Measurements from ENCODE around the gene B3GNT8. TPM values are rescaled to one million over a fixed set of nuclear protein-coding genes. Genes with fewer than 3 reads are reported as not detected.
A peak's percentile ranks its signal among the peaks of the same experiment; 100 is the strongest.

The B3GNT8 gene
- total RNA-seq, 1 experiment from 2014 or later = not detected

GRCh38 chr19:41449865-41450178 lies 22.6 kb upstream of the B3GNT8 start (continued):
- no peak for TF ChIP-seq SP1 (IDR thresholded peaks at IDR 0.05; ENCODE audit: low read depth)
- no peak for TF ChIP-seq EZH2 (IDR thresholded peaks at IDR 0.05)
- TF ChIP-seq ZBTB33 (IDR thresholded peaks at IDR 0.05; ENCODE audit: extremely low read depth, insufficient replicate concordance, low read length) = no peak
- TF ChIP-seq, protein P1, sequence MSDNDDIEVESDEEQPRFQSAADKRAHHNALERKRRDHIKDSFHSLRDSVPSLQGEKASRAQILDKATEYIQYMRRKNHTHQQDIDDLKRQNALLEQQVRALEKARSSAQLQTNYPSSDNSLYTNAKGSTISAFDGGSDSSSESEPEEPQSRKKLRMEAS (IDR thresholded peaks at IDR 0.05) = no peak
- TF ChIP-seq ZNF274 (IDR thresholded peaks at IDR 0.05; ENCODE audit: low read depth, low read length) = no peak
- no peak for TF ChIP-seq EGR1 (IDR thresholded peaks at IDR 0.05; ENCODE audit: low read depth)
- no peak for TF ChIP-seq RAD21 (IDR thresholded peaks at IDR 0.05; ENCODE audit: low read depth)
- no peak for TF ChIP-seq EZH2phosphoT487 (IDR thresholded peaks at IDR 0.05; ENCODE audit: borderline replicate concordance)

GRCh38 chr19:41449079-41449864 lies 22.1 kb upstream of the B3GNT8 start:
- H3K9me3 ChIP-seq (ENCODE audit: control insufficient read depth in 1 of 2, insufficient read depth in 1 of 2, low read depth in 1 of 2, low read length in 2 of 2) = no peaks in the 10 kb centered on the region

More at GRCh38 chr19:41449079-41449864, 22.1 kb upstream of the B3GNT8 start:
- no peaks in the 10 kb centered on the region for H3K36me3 ChIP-seq (ENCODE audit: control insufficient read depth in 1 of 2, insufficient read depth in 2 of 2, low read length in 2 of 2)
- H3K27me3 ChIP-seq (ENCODE audit: insufficient read depth, low read length) = no peaks in the 10 kb centered on the region
- peak overlapping the region; percentile 12 to 50 for H3K4me3 ChIP-seq (replicated peaks in 1 of 2; ENCODE audit: low read depth in 1 of 2, low read length in 2 of 2)
- H3K4me1 ChIP-seq (ENCODE audit: control insufficient read depth in 1 of 2, insufficient read depth in 2 of 2, low read length in 2 of 2) = peaks cover 0 to 10% of the 10 kb centered on the region in 2 experiments; a peak in 2 of 4 replicates
- no peaks in the 10 kb centered on the region for H3K9me2 ChIP-seq (ENCODE audit: insufficient read depth)
- H3K27ac ChIP-seq (ENCODE audit: low read depth, low read length) = no peak overlapping the region
- DNase-seq (ENCODE audit: low read depth, low spot score) (peak; percentile 56), ATAC-seq (peak; percentile 98)
- peak overlapping the region; percentile 78 for H3K4me2 ChIP-seq (ENCODE audit: low read length)
- POLR2A ChIA-PET = interaction anchor here (2.7 kb wide), 1 partner anchor 10 kb away, joined by 12 read pairs; the partner anchor contains the start of gene DMAC2
- peak overlapping the region; percentile 74 for H2AFZ ChIP-seq (ENCODE audit: low read depth, low read length, poor library complexity, severe bottlenecking)
- no peaks in the 10 kb centered on the region for H4K20me1 ChIP-seq (ENCODE audit: insufficient read depth)
- BruUV-seq (replicated peaks) = no TSS peak
- intact Hi-C loops (cut with micrococcal nuclease) = loop anchor here (1.0 kb wide), 3 partner anchors 114 to 146 kb away; no protein-coding TSS in a partner anchor
- peak; percentile 92 for TF ChIP-seq RAD21 (IDR thresholded peaks at IDR 0.05; ENCODE audit: low read depth)
- TF ChIP-seq SIN3A (IDR thresholded peaks at IDR 0.05; ENCODE audit: low read depth) = no peak
- peak; percentile 96 to 99 (median 97) for TF ChIP-seq CTCF (IDR thresholded peaks at IDR 0.05 in 2 of 3, conservative IDR thresholded peaks at IDR 0.05 in 1 of 3; ENCODE audit: borderline replicate concordance in 1 of 3, insufficient read depth in 1 of 3, low read depth in 2 of 3, low read length in 2 of 3)
- no peak for TF ChIP-seq REST (IDR thresholded peaks at IDR 0.05; ENCODE audit: low read depth)
- TF ChIP-seq YY1 (IDR thresholded peaks at IDR 0.05; ENCODE audit: extremely low read depth, insufficient replicate concordance, low read depth, low read length) = peak; percentile 48
- H3K9ac ChIP-seq (ENCODE audit: low read length) = peak overlapping the region; percentile 46; the same call in 1 of the 2 replicates
- CTCF ChIA-PET = interaction anchor here (0.6 to 4.7 kb wide), 15 partner anchors 10 to 326 kb away, joined by 3 to 63 read pairs (median 5); partner anchors contain the start of genes B9D2 and DMAC2
- H3K79me2 ChIP-seq (ENCODE audit: insufficient read depth, low read length) = no peaks in the 10 kb centered on the region
- RAD21 ChIA-PET (ENCODE audit: low non-redundant PET in 1 of 2, low total read pairs in 2 of 2, uncharacterized antibody in 2 of 2, unreplicated experiment in 2 of 2) = interaction anchor here (0.6 to 1.8 kb wide), 6 partner anchors 10 to 323 kb away, joined by 3 to 8 read pairs (median 4); partner anchors contain the start of gene DMAC2 (in 1 of the 2)

Measured in HCT116 (cell line).